Left ventricle myocardium inferior (tissue), 1 donor: ENCODE results near the gene TIMM22. TPM values are rescaled to one million over a fixed set of nuclear protein-coding genes. Genes with fewer than 3 reads are reported as not detected.

Experiments
- DNase-seq: peaks from one replicate; pipeline ENCODE4 v3.0.0-alpha.2; 2020
- H3K27ac ChIP-seq: fragments of 200-600 bp; replicated peaks from 2 replicates; pipeline ENCODE4 v1.8.0; 2021
- H3K27me3 ChIP-seq: fragments of 200-600 bp; 2 replicates; pipeline ENCODE4 v1.8.0; 2021; ENCODE audit warnings: low read depth
- H3K36me3 ChIP-seq: fragments of 200-600 bp; 2 replicates; pipeline ENCODE4 v1.8.0; 2021
- H3K4me1 ChIP-seq: fragments of 200-600 bp; 2 replicates; pipeline ENCODE4 v1.8.0; 2021
- H3K4me3 ChIP-seq: fragments of 200-600 bp; 2 replicates; pipeline ENCODE4 v1.8.0; 2021; ENCODE audit warnings: mild to moderate bottlenecking, moderate library complexity
- H3K9me3 ChIP-seq: fragments of 200-600 bp; replicated peaks from 2 replicates; pipeline ENCODE4 v1.8.0; 2021
- intact Hi-C: fragments of 100-400 bp; cut with micrococcal nuclease; formaldehyde crosslinking; loops from one replicate; pipeline ENCODE4 v1.11.0; 2022
- total RNA-seq: library from RNA; stranded (reverse); fragmentation: NEBNext Ultra II Directional; extraction: Animal tissue kit (Norgen Biotek cat#: 25700); gene quantifications from one replicate; pipeline ENCODE4 v1.2.1, GENCODE V29; 2021
- TF ChIP-seq, protein P1 (sequence below): fragments of 200-600 bp; IDR thresholded peaks from 2 replicates; pipeline ENCODE4 v1.8.0; 2021; ENCODE audit warnings: antibody characterized with exemption, mild to moderate bottlenecking, borderline replicate concordance
- donor health status: DM: no; HTN: yes; CAD: no; lungs with severe emphysema.

TIMM22 gene
- total RNA-seq, 1 donor from 2014 or later: 17.6 TPM

DNA sequence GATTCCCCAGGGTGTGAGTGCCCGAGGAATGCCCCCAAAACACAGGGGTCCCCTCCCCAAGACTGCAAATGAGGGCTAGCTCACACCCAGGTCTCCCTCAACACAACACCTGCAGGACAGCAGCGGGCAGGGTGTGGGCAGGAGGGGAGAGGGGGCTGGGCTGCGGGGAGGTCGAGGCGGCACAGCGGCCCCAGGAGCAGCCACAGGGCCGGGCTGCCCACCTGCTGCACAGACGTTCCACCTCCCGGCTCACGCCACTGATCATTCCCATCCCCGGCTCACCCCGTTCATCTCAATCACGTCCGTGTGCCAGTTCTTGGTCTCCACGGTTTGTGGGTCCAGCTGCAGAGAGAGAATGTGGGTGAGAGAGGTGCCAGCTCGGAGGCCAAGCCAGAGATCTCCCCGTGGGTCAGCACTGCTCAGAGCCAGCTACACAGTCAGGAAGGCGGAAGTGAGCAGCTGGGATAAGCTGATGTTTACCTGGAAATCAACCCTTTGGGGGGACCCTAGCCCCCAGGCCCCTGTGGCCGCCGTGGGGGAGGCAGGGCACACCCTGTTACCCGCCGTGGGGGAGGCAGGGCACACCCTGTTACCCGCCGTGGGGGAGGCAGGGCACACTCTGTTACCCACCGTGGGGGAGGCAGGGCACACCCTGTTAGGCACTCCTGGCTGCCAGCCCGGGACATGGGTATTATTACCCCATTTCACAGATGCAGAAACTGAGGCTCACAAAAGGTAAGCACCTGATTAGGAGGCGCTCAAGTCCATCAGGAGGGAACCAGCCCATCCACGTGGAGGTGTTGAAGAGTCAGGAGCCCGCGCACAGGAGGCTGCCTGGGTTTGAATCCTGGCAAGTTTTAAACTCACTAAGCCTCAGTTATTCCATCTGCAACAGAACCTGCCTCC lies 16.1 kb downstream of the TIMM22 start:
- Histone ChIP-seq H3K4me1 (peaks cover 59% of the 10 kb centered on the region), H3K9me3 (no peaks in the 10 kb centered on the region), H3K4me3 (no peak overlapping the region), H3K27ac (no peak overlapping the region), H3K36me3 (peaks cover 49% of the 10 kb centered on the region), H3K27me3 (no peaks in the 10 kb centered on the region)
- TF ChIP-seq, protein P1, sequence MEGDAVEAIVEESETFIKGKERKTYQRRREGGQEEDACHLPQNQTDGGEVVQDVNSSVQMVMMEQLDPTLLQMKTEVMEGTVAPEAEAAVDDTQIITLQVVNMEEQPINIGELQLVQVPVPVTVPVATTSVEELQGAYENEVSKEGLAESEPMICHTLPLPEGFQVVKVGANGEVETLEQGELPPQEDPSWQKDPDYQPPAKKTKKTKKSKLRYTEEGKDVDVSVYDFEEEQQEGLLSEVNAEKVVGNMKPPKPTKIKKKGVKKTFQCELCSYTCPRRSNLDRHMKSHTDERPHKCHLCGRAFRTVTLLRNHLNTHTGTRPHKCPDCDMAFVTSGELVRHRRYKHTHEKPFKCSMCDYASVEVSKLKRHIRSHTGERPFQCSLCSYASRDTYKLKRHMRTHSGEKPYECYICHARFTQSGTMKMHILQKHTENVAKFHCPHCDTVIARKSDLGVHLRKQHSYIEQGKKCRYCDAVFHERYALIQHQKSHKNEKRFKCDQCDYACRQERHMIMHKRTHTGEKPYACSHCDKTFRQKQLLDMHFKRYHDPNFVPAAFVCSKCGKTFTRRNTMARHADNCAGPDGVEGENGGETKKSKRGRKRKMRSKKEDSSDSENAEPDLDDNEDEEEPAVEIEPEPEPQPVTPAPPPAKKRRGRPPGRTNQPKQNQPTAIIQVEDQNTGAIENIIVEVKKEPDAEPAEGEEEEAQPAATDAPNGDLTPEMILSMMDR: no peak
- no peak for DNase-seq
- intact Hi-C loops: no loop called here

DNA sequence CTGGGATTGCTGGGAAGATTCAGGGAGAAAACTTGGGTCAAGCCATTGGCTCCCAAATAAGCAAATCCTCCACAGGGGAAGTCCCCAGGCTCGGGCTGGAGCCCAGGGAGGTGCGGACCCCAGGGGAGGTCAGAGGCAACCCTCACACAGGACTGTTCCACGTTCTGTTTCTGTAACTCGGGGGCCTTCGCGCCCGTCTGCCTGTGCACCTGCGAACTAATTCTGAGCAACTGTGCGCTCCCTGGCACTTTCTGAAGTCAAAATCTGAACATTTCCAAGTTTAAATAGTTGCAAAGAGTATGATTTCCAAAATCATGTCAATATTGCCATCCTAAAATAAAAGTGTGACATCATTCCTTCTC lies 16.8 kb downstream of the TIMM22 start:
- H3K4me1 ChIP-seq: peaks cover 59% of the 10 kb centered on the region
- H3K9me3 ChIP-seq: no peaks in the 10 kb centered on the region
- H3K4me3 ChIP-seq: no peak overlapping the region
- TF ChIP-seq, protein P1: no peak
- H3K36me3 ChIP-seq: peaks cover 44% of the 10 kb centered on the region
- no peaks in the 10 kb centered on the region for H3K27me3 ChIP-seq
- intact Hi-C loops: no loop called here
- no peak overlapping the region for H3K27ac ChIP-seq
- no peak for DNase-seq

DNA sequence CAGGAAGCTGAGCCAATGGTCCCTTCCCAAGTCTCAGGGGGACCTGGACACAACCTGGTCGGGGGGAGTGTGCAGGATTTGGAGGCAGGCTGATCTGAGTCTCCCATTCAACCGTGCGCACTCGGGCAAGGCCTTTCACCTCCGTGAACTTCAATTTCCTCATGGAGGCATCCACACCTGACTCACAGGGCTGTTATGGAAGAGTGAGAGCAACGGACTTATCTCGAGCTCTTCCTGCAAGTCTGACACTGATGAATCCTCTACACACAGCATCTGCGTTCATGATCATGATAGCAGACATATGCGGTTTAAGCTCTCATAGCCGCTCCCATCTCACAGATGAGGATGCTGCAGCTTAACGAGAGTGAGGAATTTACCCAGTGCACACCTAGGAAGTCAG lies 21.6 kb downstream of the TIMM22 start:
- peaks cover 66% of the 10 kb centered on the region for H3K4me1 ChIP-seq
- no peaks in the 10 kb centered on the region for H3K36me3 ChIP-seq
- intact Hi-C loops: no loop called here
- H3K27me3 ChIP-seq: no peaks in the 10 kb centered on the region
- no peak for DNase-seq
- TF ChIP-seq, protein P1: no peak
- H3K27ac ChIP-seq: peak overlapping the region; percentile 88
- no peak overlapping the region for H3K4me3 ChIP-seq
- H3K9me3 ChIP-seq: no peaks in the 10 kb centered on the region

DNA sequence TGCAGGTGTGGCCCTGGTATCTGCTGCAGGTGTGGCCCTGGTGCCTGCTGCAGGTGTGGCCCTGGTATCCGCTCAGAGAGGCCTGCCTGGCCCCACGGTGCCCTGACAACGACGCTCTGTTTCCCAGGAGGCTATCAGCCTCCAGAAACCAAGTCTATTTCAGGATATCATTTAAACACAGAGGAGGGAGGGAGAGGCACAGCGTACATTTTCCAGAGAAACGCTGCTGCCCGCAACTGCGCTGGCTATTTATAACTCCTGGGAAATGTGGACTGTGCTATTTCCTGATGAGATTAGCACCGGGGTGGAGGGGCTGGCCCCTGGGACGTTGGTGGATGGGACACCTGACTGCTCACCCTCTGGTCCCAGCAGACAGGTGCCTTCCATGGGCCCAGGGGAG lies 22.5 kb downstream of the TIMM22 start:
- H3K36me3 ChIP-seq: peaks cover 2% of the 10 kb centered on the region
- peak; percentile 59 for DNase-seq
- intact Hi-C loops: no loop called here

DNA sequence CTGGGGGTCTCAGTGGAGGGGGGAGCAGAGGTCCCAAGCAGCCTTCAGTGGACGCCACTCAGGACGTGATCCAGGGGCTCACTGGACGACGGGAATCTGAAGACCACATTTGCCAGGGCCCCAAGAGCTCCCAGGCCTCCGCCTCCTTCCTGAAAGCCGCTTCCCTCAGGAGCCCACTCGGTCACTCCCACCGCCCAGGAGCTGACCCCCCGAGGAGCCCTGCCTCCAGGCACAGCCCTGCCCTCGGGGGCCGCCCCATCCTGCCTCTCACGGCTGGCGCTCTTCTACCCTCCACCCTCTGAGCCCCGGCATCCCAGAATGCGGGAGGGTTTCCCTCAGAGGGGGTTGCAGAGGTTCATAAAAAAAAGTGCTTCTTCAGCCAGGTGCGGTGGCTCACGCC lies 24.2 kb downstream of the TIMM22 start:
- intact Hi-C loops: no loop called here
- no peaks in the 10 kb centered on the region for H3K27me3 ChIP-seq
- no peak for DNase-seq
- peak overlapping the region; percentile 88 for H3K27ac ChIP-seq
- TF ChIP-seq, protein P1: no peak
- H3K36me3 ChIP-seq: peaks cover 4% of the 10 kb centered on the region
- H3K4me3 ChIP-seq: no peak overlapping the region
- H3K9me3 ChIP-seq: no peaks in the 10 kb centered on the region
- H3K4me1 ChIP-seq: peaks cover 79% of the 10 kb centered on the region

More for the DNA sequence above, 22.5 kb downstream of the TIMM22 start:
- H3K4me3 ChIP-seq: no peak overlapping the region
- peaks cover 68% of the 10 kb centered on the region for H3K4me1 ChIP-seq
- TF ChIP-seq, protein P1: no peak
- peak overlapping the region; percentile 88 for H3K27ac ChIP-seq
- no peaks in the 10 kb centered on the region for H3K9me3 ChIP-seq
- H3K27me3 ChIP-seq: no peaks in the 10 kb centered on the region
